Skin epidermis (tissue), 12 donors: ENCODE results near the gene CCDC142.

ENCODE experiments used
- H3K27ac ChIP-seq, 21 experiments: fragments of 200-600 bp; sonication (generic) in 11 of 21; one replicate each; pipeline ENCODE4 v1.5.0; 2020; ENCODE audit warnings: mild to moderate bottlenecking in 3 of 21, inconsistent platforms in 2 of 21, moderate library complexity in 2 of 21
- H3K4me3 ChIP-seq, 7 experiments: fragments of 200-600 bp; sonication (generic) in 2 of 7; one replicate each; pipeline ENCODE4 v1.5.0; 2020; ENCODE audit warnings: inconsistent platforms in 2 of 7, mild to moderate bottlenecking in 2 of 7, moderate library complexity in 1 of 7

The CCDC142 gene

GRCh38 chr2:74501335-74502071 is 18.7 kb upstream of the CCDC142 start:
- no peak overlapping the region for H3K4me3 ChIP-seq
- no peak overlapping the region for H3K27ac ChIP-seq

DNA sequence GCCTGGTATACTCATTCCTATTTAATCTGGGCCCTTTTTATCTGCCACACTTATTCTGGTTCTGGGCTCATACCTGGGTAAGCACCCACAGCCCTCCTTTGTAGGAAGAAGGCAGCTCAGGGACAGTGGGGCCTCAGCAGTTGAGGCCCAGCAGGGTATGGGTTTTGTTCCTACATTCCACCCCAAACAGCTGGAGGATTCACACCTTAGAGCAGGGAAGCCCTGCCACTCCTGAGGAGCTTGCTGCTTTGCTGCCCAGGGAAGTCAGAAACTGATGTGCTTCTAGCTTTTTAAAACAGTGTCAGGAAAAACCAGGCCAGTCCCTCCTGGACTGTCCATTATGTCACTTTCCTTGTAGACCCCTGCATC is 17.8 kb upstream of the CCDC142 start:
- Histone ChIP-seq H3K4me3 (no peak overlapping the region), H3K27ac (no peak overlapping the region)

GRCh38 chr2:74499940-74500577 is 17.3 kb upstream of the CCDC142 start:
- no peak overlapping the region for H3K27ac ChIP-seq

DNA sequence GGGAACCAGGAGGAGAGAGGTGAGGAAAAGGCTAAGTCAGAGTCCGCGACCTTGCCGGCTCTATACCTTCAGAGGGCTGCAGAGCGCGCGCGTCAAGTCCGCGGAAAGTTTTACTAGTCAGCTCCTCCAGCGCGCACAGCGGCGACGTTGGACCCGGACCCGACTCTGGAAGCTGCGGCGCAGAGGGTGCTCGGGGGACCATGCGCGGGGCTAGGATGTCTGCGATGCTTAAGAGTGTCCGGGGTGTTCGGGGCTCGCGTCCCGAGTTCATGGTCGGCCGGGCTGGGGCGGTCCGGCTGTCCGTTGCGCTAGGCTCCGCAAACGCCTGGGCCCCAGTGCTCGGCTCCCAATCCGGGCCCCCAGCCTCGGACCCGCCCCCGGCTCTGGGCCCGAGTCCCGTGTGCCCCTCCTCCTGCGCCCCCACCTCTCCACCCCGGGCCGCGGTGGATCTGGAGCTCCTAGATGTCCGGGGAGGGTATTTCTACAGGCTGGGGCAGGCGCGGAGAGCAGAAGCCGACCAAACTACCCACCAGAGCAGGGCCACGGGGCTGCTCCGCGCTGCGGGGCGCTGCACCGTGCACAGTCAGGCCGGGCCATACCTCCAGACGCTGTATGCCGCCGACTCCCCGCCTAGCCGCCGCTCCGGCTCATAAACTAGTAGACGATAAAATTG is 16.6 kb upstream of the CCDC142 start, which contains the start of gene LBX2:
Gene LBX2 (minus strand): TSS at position 337 of the 673 bp plus-strand sequence. CDS start 66 bp downstream, at position 271.
- H3K4me3 ChIP-seq: peak within 1 kb of the TSS in 6 of 7 experiments; percentile 9 to 43 (median 26)
- peak within 1 kb of the TSS in 2 of 21 experiments; percentile 56 to 65 for H3K27ac ChIP-seq

More at GRCh38 chr2:74499940-74500577, 17.3 kb upstream of the CCDC142 start:
- no peak overlapping the region for H3K4me3 ChIP-seq

DNA sequence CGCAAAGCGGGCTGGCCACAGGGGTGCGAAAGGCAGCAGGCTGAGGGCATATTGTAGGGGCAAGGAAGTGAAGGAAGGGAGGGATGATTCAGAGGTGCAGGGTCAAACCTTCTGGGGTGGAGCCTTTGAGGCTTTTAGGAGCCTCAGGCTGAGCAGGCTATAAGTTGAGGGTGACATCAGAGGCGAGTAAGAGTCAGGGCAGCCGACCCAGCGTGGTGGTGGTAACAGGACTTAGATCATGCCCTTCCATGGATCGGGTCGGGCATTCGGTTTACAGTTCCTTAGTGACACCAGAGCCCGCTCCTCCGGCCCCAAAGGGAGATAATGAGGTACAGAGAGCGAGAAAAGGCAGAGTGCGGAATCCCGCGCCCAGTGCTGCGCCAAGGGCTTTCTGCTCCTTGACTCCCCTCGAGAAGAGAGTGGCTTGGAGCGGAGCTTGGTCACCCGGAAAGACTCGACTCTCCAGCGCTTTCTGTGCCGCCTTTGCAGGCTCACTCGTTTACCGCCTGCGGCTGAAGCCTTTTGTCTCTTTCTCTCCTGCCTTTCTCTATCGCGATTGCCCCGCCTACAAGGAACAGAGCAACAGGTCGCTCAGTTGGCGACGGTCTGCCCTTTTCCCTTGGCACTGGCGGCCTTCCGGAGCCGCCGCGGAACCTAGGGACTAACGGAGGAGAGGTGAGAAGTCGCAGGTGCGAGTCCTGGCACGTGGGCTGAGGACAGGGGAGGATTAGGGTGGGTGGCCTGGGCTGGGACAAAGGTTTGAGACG is 15.9 kb upstream of the CCDC142 start:
- H3K27ac ChIP-seq: peak overlapping the region in 2 of 21 experiments; percentile 56 to 65
- H3K4me3 ChIP-seq: peak overlapping the region; percentile 3 to 43 (median 26)

GRCh38 chr2:74497777-74498499 is 15.1 kb upstream of the CCDC142 start:
- H3K4me3 ChIP-seq: peak overlapping the region; percentile 3 to 43 (median 26)
- peak overlapping the region in 2 of 21 experiments; percentile 56 to 65 for H3K27ac ChIP-seq

DNA sequence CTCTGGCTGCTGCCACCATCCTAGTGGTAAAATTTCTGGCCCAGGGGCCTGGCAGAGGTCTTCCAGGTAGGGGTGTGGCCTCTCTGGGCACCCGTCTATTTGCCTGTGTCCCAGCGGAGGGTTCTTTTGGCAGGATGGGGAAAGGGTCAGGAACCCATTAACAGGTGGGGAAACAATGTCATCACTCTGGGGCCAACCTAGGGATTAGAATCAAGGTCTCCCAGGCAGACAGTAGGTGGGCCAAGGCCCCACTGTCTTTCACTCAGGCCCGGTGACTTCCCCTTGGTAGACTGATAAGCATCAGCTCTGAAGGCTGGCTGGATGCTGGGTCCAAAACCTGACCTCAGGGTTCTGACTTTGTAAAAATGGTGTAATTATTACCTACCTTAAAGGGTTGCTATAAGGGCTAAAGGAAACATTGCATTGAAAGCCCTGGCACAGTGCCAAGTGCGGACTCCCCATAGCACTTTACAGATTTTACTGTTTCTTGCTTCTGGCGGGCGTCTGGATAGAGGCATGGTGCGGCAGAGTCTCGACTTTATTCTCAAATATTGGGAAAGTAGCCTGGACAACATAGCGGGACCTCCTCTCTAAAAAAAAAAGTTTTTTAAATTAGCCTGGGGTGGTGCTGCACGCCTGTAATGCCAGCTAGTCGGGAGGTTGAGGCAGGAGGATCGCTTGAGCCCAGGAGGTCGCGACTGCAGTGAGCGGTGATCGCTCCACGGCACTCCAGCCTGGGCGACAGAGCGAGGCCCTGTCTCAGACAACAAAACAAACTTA is 14.4 kb upstream of the CCDC142 start:
- H3K27ac ChIP-seq: peak overlapping the region in 1 of 21 experiments; percentile 56
- peak overlapping the region in 4 of 7 experiments; percentile 26 to 43 (median 28) for H3K4me3 ChIP-seq

GRCh38 chr2:74495440-74495839 is 12.6 kb upstream of the CCDC142 start:
- H3K27ac ChIP-seq: no peak overlapping the region
- H3K4me3 ChIP-seq: no peak overlapping the region

GRCh38 chr2:74493546-74493945 is 10.7 kb upstream of the CCDC142 start:
- Histone ChIP-seq H3K4me3 (no peak overlapping the region), H3K27ac (no peak overlapping the region)

- H3K27ac ChIP-seq: no peak overlapping the region
- no peak overlapping the region for H3K4me3 ChIP-seq
These were observed 9.1 kb upstream of the CCDC142 start for GRCh38 chr2:74491648-74492544.

DNA sequence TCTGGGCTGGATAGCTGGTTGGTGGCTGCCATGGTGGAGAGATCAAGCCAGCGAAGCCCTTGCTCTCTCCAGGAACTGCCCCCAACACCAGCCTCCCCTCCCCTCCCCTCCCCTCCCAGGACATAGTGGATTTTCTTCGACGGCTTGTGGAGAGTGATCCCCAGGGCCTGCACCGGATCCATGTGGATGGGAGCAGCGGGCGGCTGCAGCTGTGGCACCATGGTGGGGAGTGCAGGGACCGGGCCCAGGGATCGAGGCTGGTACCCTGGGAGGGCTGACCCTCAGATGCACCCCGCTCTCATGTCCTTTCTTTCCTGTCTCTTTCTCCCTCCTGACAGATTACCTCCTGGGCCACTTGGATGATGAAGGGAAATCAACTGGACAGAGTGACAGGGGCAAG is 7.1 kb upstream of the CCDC142 start:
- H3K4me3 ChIP-seq: no peak overlapping the region
- H3K27ac ChIP-seq: no peak overlapping the region

- H3K27ac ChIP-seq: no peak overlapping the region
- no peak overlapping the region for H3K4me3 ChIP-seq
These were observed 6.1 kb upstream of the CCDC142 start for GRCh38 chr2:74488643-74489481.

GRCh38 chr2:74486141-74486540 is 3.3 kb upstream of the CCDC142 start:
- Histone ChIP-seq H3K4me3 (no peak overlapping the region), H3K27ac (no peak overlapping the region)

DNA sequence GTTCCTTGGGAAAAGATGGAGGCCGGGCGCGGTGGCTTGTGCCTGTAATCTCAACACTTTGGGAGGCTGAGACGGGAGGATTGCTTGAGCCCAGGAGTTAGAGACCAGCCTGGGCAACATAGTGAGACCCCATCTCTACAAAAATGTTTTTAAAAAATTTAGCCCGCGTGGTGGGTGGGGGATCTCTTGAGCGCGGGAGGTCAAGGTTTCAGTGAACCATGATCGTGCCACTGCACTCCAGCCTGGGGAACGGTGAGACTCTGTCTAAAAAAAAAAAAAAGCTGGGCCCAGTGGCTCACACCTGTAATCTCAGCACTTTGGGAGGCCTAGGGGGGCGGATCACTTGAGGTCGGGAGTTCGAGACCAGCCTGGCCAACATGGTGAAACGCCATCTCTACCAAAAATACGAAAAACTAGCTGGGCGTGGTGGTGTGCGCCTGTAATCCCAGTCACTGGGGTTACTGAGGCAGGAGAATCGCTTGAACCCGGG is 922 bp upstream of the CCDC142 start:
- H3K4me3 ChIP-seq: peak overlapping the region; percentile 72 to 96 (median 85)
- peak overlapping the region in 13 of 21 experiments; percentile 12 to 96 (median 89) for H3K27ac ChIP-seq

DNA sequence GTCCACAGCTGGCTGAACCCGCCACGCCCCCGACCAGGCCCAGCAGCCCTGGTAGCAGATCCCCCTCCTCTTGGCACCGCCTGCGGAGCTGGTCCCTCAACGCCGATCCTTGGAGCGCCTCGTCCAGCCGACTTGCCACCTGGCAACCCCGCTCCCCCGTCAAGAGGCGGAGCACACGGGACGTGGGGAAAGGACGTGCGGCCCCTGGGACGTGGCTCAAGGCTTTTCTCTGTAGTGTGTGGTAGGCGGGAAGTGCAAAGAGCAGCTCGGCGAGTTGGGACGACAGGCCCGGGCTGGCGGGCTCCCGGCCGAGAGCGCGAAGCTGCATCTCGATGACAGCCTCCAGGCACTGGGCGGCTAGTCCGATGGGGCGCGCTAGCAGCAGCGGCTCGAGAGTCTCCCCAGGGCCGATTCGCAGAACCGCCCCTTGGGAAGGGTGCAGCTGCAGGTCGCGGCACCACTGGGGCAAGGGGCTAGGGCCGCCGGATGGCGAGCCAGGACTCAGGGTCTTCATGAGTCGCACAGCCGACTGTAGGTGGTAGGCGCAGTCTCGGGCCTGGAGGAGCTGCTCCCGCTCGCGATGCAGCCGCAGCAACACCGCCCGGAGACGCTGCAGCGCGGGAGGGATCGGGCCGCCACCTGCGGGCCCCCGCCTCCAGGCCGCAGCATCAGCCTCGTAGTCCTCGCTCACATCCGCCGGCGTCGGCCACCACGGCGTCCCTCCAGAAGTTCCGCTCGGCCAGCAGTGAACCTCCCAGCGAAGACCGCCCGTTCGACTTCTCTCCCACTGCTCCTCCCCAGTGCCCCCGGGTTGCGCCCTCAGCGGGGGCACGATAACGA is 617 bp downstream of the CCDC142 start:
- H3K4me3 ChIP-seq: peak overlapping the region; percentile 72 to 96 (median 85)
- H3K27ac ChIP-seq: peak overlapping the region; percentile 72 to 96 (median 87)
